GM21367 (cell line): Measurements from ENCODE around the gene PGLYRP3.

Experiments used
- ATAC-seq: cut with Tn5 transposase; IDR thresholded peaks from one replicate; pipeline ENCODE4 v1.9.1; 2021; ENCODE audit not compliant: unreplicated experiment

The PGLYRP3 gene

GRCh38 chr1:153312570-153313186 lies at the start of gene PGLYRP3:
Gene PGLYRP3, minus strand, starts transcription at chr1:153312952. Its CDS starts 2,287 bp downstream, at chr1:153310665.
- no peak for ATAC-seq

GRCh38 chr1:153362187-153362775 lies 49.5 kb upstream of the PGLYRP3 start:
- no peak for ATAC-seq

GRCh38 chr1:153361480-153362109 lies 48.8 kb upstream of the PGLYRP3 start:
- no peak for ATAC-seq

DNA sequence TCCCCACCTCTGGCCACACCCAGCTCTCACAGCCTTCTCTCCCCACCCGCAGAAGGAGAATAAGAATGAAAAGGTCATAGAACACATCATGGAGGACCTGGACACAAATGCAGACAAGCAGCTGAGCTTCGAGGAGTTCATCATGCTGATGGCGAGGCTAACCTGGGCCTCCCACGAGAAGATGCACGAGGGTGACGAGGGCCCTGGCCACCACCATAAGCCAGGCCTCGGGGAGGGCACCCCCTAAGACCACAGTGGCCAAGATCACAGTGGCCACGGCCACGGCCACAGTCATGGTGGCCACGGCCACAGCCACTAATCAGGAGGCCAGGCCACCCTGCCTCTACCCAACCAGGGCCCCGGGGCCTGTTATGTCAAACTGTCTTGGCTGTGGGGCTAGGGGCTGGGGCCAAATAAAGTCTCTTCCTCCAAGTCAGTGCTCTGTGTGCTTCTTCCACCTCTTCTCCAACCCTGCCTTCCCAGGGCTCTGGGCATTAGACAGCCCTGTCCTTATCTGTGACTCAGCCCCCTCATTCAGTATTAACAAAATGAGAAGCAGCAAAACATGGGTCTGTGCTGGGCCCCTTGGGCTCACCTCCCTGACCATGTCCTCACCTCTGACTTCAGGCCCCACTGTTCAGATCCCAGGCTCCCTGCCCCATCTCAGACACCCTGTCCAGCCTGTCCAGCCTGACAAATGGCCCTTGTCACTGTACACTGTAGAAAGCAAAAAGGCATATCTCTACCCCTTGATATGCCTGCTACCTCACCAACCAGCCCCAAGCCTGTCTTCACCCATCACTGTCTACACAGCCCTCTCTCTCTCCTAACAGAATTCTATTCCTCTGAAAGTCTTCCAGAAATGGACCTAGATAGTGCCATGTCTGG lies 48.1 kb upstream of the PGLYRP3 start:
- no peak for ATAC-seq

GRCh38 chr1:153360190-153360589 lies 47.4 kb upstream of the PGLYRP3 start:
- ATAC-seq: no peak

GRCh38 chr1:153359241-153359640 lies 46.5 kb upstream of the PGLYRP3 start:
- ATAC-seq: no peak

DNA sequence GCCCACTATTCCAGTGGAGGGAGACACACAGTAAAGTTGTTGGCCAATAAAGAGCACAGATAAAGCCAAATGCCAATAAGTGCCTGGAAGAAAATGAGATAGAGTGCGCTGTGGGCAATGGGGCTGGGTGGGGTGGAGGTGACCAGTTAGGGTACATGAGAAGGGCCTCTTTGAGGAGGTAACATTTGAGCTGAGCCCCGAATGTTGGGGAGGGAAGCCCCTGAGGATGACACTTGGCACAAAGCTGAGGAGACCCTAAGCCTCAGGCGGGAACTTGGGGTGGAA lies 45.9 kb upstream of the PGLYRP3 start:
- no peak for ATAC-seq

DNA sequence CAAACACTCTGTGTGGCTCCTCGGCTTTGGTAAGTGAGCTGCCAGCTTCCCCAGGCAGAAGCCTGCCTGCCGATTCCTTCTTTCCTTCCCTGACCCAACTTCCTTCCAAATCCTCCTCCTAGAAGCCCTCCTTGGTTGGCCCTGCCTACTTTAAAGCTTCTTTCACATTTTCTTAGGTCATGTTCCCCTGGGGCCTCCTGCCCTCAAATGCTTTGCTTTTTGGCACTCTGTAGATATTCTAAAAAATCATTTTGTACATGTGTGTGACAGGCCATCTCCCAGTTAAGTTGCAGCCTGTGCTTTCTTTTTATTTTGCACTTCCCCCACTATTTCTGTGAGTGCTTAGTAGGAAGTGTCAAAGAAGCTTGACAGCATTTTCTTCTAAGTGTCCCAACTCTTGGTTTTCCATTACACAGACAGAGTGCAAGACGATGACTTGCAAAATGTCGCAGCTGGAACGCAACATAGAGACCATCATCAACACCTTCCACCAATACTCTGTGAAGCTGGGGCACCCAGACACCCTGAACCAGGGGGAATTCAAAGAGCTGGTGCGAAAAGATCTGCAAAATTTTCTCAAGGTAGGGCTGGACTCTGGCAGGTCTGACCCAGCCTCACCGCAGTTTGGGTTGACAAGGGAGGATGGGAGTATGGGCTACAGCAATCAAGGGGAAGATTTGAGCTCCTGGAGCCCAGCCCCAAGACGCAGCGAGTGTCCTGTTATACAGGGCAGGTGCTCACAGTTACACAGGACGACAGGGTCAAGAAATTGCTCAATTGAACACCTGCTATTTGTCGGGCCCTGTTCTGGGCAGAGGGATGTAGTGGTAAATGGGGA lies 45.3 kb upstream of the PGLYRP3 start, which contains the start of gene S100A9:
S100A9 (plus strand) TSS at position 2 of the 838 bp plus-strand sequence; CDS start at position 432, 430 bp downstream.
- no peak for ATAC-seq

DNA sequence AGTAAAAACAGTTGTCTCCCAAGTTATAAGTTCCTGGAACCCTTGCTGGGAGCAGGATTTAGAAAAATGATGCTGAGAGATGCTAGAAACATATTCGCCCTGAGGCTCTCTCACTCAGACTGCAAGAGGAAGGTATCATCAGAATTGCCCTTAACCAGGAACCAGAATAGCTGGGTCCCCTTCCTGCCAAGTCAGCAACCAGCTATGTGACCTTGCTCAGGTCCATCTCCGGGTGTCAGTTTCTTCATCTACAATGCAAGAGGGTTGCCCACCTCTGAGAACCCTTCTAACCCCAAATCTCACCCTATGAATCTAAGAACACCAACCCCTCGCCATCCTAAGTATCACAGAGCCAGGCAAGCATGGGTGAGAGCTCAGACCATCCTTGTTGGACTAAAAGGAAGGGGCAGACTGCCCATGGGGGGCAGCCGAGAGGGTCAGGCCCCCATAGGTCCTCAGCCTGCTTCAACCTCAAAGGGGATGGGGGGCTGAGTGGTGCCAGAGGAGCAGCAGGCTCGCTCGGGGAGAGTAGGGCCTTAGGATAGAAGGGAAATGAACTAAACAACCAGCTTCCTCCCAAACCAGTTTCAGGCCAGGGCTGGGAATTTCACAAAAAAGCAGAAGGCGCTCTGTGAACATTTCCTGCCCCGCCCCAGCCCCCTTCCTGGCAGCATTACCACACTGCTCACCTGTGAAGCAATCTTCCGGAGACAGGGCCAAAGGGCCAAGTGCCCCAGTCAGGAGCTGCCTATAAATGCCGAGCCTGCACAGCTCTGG lies 44.5 kb upstream of the PGLYRP3 start:
- ATAC-seq: no peak

- ATAC-seq: no peak
These were observed 43.8 kb upstream of the PGLYRP3 start for GRCh38 chr1:153356392-153357075.

DNA sequence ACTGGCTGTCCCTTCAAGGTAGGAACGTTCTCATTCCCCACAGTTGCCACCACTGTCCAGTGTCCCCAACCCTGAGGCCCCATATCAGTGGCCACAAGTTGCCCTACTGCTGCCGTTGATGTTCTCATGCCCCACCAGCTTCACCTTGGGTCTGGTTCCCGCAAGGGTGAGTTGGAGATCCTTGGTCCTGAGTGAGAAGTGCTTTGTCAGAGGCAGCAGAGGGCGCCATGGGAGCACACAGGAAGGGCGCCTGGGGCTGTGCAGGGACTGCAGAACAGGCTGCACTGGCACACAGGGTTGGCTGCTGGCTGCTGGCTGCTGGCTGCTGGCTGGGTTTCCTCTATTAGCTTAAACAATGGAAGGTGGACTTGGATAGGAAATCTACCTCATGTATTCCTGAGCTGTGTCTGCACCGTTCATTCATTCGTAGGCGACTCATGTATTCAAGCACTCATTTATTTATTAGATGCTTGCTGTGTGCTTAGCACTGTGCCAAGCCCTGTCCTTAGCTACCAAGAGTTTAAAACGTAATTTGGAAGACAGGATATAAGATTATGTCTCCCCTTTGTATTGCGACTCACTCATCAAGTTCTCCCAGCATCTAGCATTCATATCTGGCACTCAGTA lies 42.8 kb upstream of the PGLYRP3 start:
- ATAC-seq: no peak

GRCh38 chr1:153354515-153355193 lies 41.9 kb upstream of the PGLYRP3 start:
- no peak for ATAC-seq

DNA sequence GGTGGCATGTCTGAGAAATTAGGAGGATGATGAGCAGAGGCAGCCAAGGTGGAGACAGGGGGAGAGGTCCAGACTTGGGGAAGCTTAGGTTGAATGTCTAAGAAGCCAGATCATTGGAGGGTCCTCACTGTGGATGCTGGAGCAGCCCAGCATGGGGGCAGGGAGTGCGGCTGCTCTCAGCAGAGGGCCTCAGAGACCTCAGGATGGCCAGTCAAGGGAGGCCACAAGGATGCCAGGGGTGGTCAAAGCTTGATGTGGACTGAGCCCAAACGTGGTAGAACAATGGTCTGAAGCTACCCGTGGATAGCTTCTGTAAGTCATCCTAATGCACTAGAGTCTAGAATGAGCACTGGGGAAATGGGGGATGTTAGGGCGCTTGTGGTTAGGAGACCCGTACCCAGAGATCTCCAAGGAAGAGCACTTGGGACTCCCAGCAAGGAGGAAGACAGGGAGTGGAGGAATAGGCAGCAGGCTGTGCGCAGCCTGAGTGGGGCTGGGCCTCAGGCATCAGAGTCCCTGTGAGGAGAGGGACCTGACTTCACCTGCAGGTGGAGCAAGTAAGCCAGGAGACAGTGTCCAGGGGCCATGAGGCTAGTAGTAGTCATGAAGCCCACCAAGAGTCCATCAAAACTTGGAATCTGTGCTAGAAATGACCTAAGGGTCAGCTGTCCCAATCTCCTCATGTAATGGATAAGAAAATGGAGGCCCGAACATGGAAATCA lies 40.6 kb upstream of the PGLYRP3 start:
- no peak for ATAC-seq

DNA sequence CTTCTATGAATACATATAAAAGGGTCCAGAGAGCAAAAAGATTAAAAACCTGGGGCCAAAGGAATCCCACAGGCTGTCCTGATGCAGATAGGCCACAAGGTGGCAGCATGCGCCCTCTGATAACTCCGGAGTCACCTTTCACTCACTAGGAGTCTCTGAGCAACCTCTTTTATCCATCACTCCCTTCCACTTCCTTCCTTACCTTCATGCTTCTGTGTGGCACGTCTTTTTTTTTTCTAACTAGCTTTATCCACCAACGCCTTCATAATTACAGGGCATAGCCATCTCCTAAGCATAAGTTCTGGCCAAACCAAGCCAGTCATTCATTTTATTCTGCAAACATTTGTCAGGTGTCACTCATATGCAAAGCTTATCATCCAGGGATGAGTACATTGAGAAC lies 39.8 kb upstream of the PGLYRP3 start:
- no peak for ATAC-seq

GRCh38 chr1:153350321-153350957 lies 37.7 kb upstream of the PGLYRP3 start:
- ATAC-seq: no peak

DNA sequence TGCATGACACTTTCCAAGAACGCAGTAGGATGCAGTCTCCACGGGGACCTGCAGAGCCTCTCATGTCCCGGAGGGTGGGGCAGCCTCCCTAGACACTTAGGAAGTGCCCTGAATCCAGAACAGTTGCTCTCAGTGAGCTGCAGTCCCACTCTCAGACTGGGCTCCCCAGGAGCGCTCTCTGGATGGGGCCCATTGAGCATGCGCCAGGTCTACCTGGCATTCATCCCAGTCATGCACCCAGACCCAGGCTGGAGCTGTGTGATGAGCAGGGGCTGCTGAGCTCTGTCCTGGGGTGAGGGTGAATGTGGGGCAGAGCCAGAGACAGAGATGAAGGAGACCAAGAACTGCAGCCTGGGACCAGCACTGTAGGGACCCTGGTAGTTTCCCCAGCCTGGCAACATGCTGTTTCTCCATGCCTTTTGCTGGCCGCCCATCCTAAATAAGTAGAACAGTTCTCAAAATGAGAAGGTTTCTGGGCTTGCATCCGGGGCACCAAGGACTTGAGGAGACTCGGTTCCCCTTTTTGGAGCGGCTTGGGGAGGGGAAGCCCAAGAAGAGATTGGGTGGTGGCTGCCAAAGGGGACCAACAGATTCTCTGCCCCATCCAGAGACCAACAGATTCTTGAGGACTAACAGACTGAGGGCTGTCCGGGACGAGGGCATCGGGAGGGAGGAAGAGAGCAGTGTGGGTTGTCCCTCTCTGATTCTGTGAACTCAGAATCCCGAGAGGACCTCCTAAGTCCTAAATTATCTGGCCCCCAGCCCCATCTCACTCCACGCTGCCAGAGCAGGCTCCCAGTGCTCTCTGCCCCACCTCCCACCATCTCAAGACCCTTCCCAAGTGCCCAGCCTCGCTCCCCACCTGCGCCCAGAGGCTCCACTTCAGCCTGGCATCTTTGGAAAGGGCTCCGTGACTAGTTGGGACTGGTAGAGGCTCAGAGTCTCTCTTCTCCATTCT lies 36.9 kb upstream of the PGLYRP3 start:
- ATAC-seq: no peak
